ENCODE measurements around the gene CFAP73. TPM values are rescaled to one million over a fixed set of nuclear protein-coding genes. Genes with fewer than 3 reads are reported as not detected.

CFAP73 gene
- total and polyA plus RNA-seq, 2 of the 8 experiments (the other 6 are each of a cell fraction or from before 2014, with no cell fraction given), result 0.45 to 0.56 TPM

GRCh38 chr12:113170926-113171325 is 21.4 kb downstream of the CFAP73 start:
- no peak overlapping the region for H2AK5ac ChIP-seq (ENCODE audit: low read depth, low read length)
- no peaks in the 10 kb centered on the region for H3K9me3 ChIP-seq (ENCODE audit: insufficient read depth in 2 of 2, low read depth in 1 of 2, low read length in 1 of 2)
- H2AFZ ChIP-seq (ENCODE audit: low read length), result no peak overlapping the region
- no peak overlapping the region for H3K4me2 ChIP-seq (ENCODE audit: insufficient read depth in 1 of 2, low read depth in 2 of 2, low read length in 2 of 2)
- no peak overlapping the region for H2BK120ac ChIP-seq (replicated peaks; ENCODE audit: low read depth, low read length)
- H2BK20ac ChIP-seq (ENCODE audit: low read length), result no peak overlapping the region
- no peaks in the 10 kb centered on the region for H3K79me2 ChIP-seq (ENCODE audit: control insufficient read depth in 1 of 2, insufficient read depth in 2 of 2, low read length in 2 of 2)
- H3K56ac ChIP-seq (replicated peaks; ENCODE audit: insufficient read length, low read depth, low read length), result no peak overlapping the region
- H3K9ac ChIP-seq (replicated peaks in 1 of 4; ENCODE audit: extremely low read depth in 1 of 4, low read depth in 3 of 4, low read length in 3 of 4), result no peak overlapping the region
- no peak overlapping the region for H4K91ac ChIP-seq (replicated peaks; ENCODE audit: insufficient read length, low read length)
- no peak overlapping the region for H3K23ac ChIP-seq (ENCODE audit: insufficient read length)
- H2BK15ac ChIP-seq (ENCODE audit: low read length), result no peak overlapping the region
- 94% methylated on average over 4 of the region's 4 CpGs; no CpG with 5 or more reads in 1 of the 2 experiments for WGBS, 2 experiments (ENCODE audit: extremely low coverage in 1 of 2, insufficient coverage in 1 of 2, insufficient read length in 1 of 2, insufficient replicate concordance in 2 of 2, low coverage in 1 of 2, low lambda C conversion rate in 2 of 2, missing lambda C conversion rate in 1 of 2)
- H2BK5ac ChIP-seq (ENCODE audit: low read depth, low read length), result no peak overlapping the region
- H4K8ac ChIP-seq (ENCODE audit: extremely low read depth, insufficient read depth, low read length), result no peak overlapping the region
- H4K20me1 ChIP-seq (replicated peaks in 1 of 2; ENCODE audit: control insufficient read depth in 1 of 2, insufficient read depth in 2 of 2, low read length in 2 of 2), result peaks cover 6 to 14% of the 10 kb centered on the region in 2 experiments
- peaks cover 21 to 60% (median 46%) of the 10 kb centered on the region in 4 experiments for H3K36me3 ChIP-seq (ENCODE audit: control insufficient read depth in 2 of 4, insufficient read depth in 4 of 4, low read length in 3 of 4)
- no peak overlapping the region for H2BK12ac ChIP-seq (ENCODE audit: low read depth, low read length)
- H3K4ac ChIP-seq (replicated peaks; ENCODE audit: insufficient read length, low read depth, low read length), result no peak overlapping the region
- no peaks in the 10 kb centered on the region for H3K23me2 ChIP-seq (ENCODE audit: low read depth, low read length)
- H3K4me1 ChIP-seq (replicated peaks in 1 of 4; ENCODE audit: control insufficient read depth in 3 of 4, insufficient read depth in 4 of 4, low read length in 3 of 4), result no peaks in the 10 kb centered on the region
- POLR2A ChIA-PET (ENCODE audit: partially characterized antibody), result interaction anchor here (2.0 to 4.7 kb wide), 2 partner anchors 8 to 14 kb away, joined by 8 to 28 read pairs; partner anchors contain the start of genes DDX54 and RITA1
- no peak overlapping the region for H3K14ac ChIP-seq (ENCODE audit: insufficient read length)
- H3K27ac ChIP-seq (ENCODE audit: low read depth, low read length), result no peak overlapping the region
- no peaks in the 10 kb centered on the region for H3K27me3 ChIP-seq (replicated peaks in 1 of 4; ENCODE audit: control insufficient read depth in 3 of 4, extremely low read depth in 1 of 4, insufficient read depth in 3 of 4, low read length in 3 of 4)
- no peak for FAIRE-seq
- no peak for DNase-seq (ENCODE audit: low read depth in 1 of 2, low spot score in 2 of 2)
- no peak overlapping the region for H4K5ac ChIP-seq (ENCODE audit: insufficient read length, low read depth, low read length)
- no peak overlapping the region for H3K18ac ChIP-seq (ENCODE audit: extremely low read depth, low read length)
- CTCF ChIA-PET (ENCODE audit: partially characterized antibody), result interaction anchor here (0.7 to 8.8 kb wide), 7 partner anchors 10 to 123 kb away, joined by 3 to 114 read pairs (median 6); partner anchors contain the start of gene RASAL1
- no peaks in the 10 kb centered on the region for H3K79me1 ChIP-seq (ENCODE audit: low read depth, low read length)
- no peak overlapping the region for H3K4me3 ChIP-seq (ENCODE audit: extremely low read depth in 1 of 4, insufficient read depth in 2 of 4, low read depth in 3 of 4, low read length in 4 of 4)
- TF ChIP-seq HDAC6 (IDR thresholded peaks at IDR 0.05; ENCODE audit: low read depth, low read length) (no peak), SP4 (IDR thresholded peaks at IDR 0.05; ENCODE audit: low read length) (no peak), CHD2 (IDR thresholded peaks at IDR 0.05; ENCODE audit: low read length) (no peak), RXRA (IDR thresholded peaks at IDR 0.05; ENCODE audit: insufficient read depth, low read depth, low read length) (no peak), EP300 (IDR thresholded peaks at IDR 0.05; ENCODE audit: borderline replicate concordance in 1 of 2, low read depth in 2 of 2, low read length in 2 of 2) (no peak), TAF1 (IDR thresholded peaks at IDR 0.05; ENCODE audit: low read depth, low read length) (no peak), BACH1 (IDR thresholded peaks at IDR 0.05; ENCODE audit: low read length) (no peak), CBX8 (IDR thresholded peaks at IDR 0.05; ENCODE audit: borderline replicate concordance, low read depth, low read length) (no peak), JUN (IDR thresholded peaks at IDR 0.05; ENCODE audit: low read depth, low read length) (no peak), PHF8 (conservative IDR thresholded peaks at IDR 0.05; ENCODE audit: low read depth, low read length) (no peak), BCL11A (IDR thresholded peaks at IDR 0.05; ENCODE audit: low read depth in 2 of 2, low read length in 2 of 2) (no peak), MAX (IDR thresholded peaks at IDR 0.05) (no peak), SIRT6 (IDR thresholded peaks at IDR 0.05; ENCODE audit: low read length) (no peak), TCF12 (IDR thresholded peaks at IDR 0.05; ENCODE audit: low read depth, low read length) (no peak), ASH2L (IDR thresholded peaks at IDR 0.05; ENCODE audit: low read length) (no peak)

Data from H1 (cell line).